RCC 7860 (cell line): ENCODE data around the gene GRID1.
"Not testable (repeated sequence)": the region's sequence is repeated elsewhere in the genome, so short reads cannot be mapped to it uniquely, and the experiment has no call there.

ENCODE experiments used
- DNase-seq: peaks from one replicate; pipeline ENCODE4 v3.0.0-alpha.2; 2015; ENCODE audit warnings: low spot score
- FAIRE-seq: peaks from 2 replicates; lab custom pipeline; 2012; peaks lifted over from hg19 to GRCh38; lab: Jason Lieb, UNC

Gene GRID1

GRCh38 chr10:86255405-86256251 is 111.0 kb downstream of the GRID1 start:
- DNase-seq: no peak
- FAIRE-seq: no peak

- DNase-seq (no peak), FAIRE-seq (no peak)
These were observed 111.9 kb downstream of the GRID1 start for GRCh38 chr10:86254526-86255174.

- FAIRE-seq (no peak), DNase-seq (no peak)
These were observed 112.5 kb downstream of the GRID1 start for GRCh38 chr10:86254081-86254480.

- no peak for DNase-seq
- FAIRE-seq: no peak
These were observed 113.2 kb downstream of the GRID1 start for GRCh38 chr10:86253091-86254072.

GRCh38 chr10:86252556-86252955 is 114.0 kb downstream of the GRID1 start:
- DNase-seq (no peak), FAIRE-seq (no peak)

- no peak for DNase-seq
- FAIRE-seq: no peak
These were observed 114.5 kb downstream of the GRID1 start for GRCh38 chr10:86252079-86252478.

- DNase-seq (no peak), FAIRE-seq (no peak)
These were observed 115.2 kb downstream of the GRID1 start for GRCh38 chr10:86251426-86251825.

GRCh38 chr10:86250399-86250798 is 116.2 kb downstream of the GRID1 start:
- FAIRE-seq: no peak
- DNase-seq: no peak

- FAIRE-seq (no peak), DNase-seq (no peak)
These were observed 116.8 kb downstream of the GRID1 start for GRCh38 chr10:86249794-86250193.

- no peak for FAIRE-seq
- no peak for DNase-seq
These were observed 118.5 kb downstream of the GRID1 start for GRCh38 chr10:86248062-86248461.

- FAIRE-seq (no peak), DNase-seq (no peak)
These were observed 119.0 kb downstream of the GRID1 start for GRCh38 chr10:86247588-86247987.

- no peak for FAIRE-seq
These were observed 119.5 kb downstream of the GRID1 start for GRCh38 chr10:86247073-86247472.

GRCh38 chr10:86246279-86246940 is 120.2 kb downstream of the GRID1 start:
- FAIRE-seq (no peak), DNase-seq (no peak)

More at GRCh38 chr10:86247073-86247472, 119.5 kb downstream of the GRID1 start:
- no peak for DNase-seq

GRCh38 chr10:86245015-86245394 is 121.6 kb downstream of the GRID1 start:
- DNase-seq (no peak), FAIRE-seq (no peak)

GRCh38 chr10:86244297-86245014 is 122.1 kb downstream of the GRID1 start:
- DNase-seq (no peak), FAIRE-seq (no peak)

- DNase-seq: no peak
- FAIRE-seq: no peak
These were observed 122.9 kb downstream of the GRID1 start for GRCh38 chr10:86243651-86244155.

- DNase-seq: no peak
- FAIRE-seq: no peak
These were observed 123.8 kb downstream of the GRID1 start for GRCh38 chr10:86242761-86243160.

GRCh38 chr10:86238089-86238488 is 128.5 kb downstream of the GRID1 start:
- DNase-seq, FAIRE-seq: not testable (repeated sequence)

GRCh38 chr10:86234541-86235270 is 131.9 kb downstream of the GRID1 start:
- no peak for FAIRE-seq
- no peak for DNase-seq
